Karpas-422 (cell line): Measurements from ENCODE around the gene CDC14B. TPM values are rescaled to one million over a fixed set of nuclear protein-coding genes. Genes with fewer than 3 reads are reported as not detected.
"Not testable (repeated sequence)": the region's sequence is repeated elsewhere in the genome, so short reads cannot be mapped to it uniquely, and the experiment has no call there.

Source experiments
- DNase-seq: peaks from one replicate; pipeline ENCODE4 v3.0.0-alpha.2; 2015
- H2AFZ ChIP-seq: fragments of 200-600 bp; sonication (generic); 2 replicates; pipeline ENCODE4 v1.6.1; 2014; ENCODE audit warnings: antibody characterized with exemption, low read length, mixed read lengths
- H3K27ac ChIP-seq: fragments of 200-600 bp; sonication (generic); 2 replicates; pipeline ENCODE4 v1.5.1; 2014; ENCODE audit warnings: mild to moderate bottlenecking, low read length, moderate library complexity
- H3K27me3 ChIP-seq: fragments of 200-600 bp; sonication (generic); 2 replicates; pipeline ENCODE4 v1.6.1; 2014; ENCODE audit warnings: low read length, mixed read lengths
- H3K36me3 ChIP-seq: fragments of 200-600 bp; sonication (generic); 2 replicates; pipeline ENCODE4 v1.6.1; 2014; ENCODE audit warnings: low read length, mixed read lengths; ENCODE audit not compliant: insufficient read depth
- H3K4me1 ChIP-seq: fragments of 200-600 bp; sonication (generic); 2 replicates; pipeline ENCODE4 v1.6.1; 2014; ENCODE audit warnings: mild to moderate bottlenecking, low read length, mixed read lengths
- H3K4me2 ChIP-seq: fragments of 200-600 bp; sonication (generic); 2 replicates; pipeline ENCODE4 v1.6.1; 2014; ENCODE audit warnings: low read length, low read depth, mild to moderate bottlenecking; ENCODE audit not compliant: poor library complexity, severe bottlenecking
- H3K4me3 ChIP-seq: fragments of 200-600 bp; sonication (generic); 2 replicates; pipeline ENCODE4 v1.5.1; 2014; ENCODE audit warnings: mild to moderate bottlenecking, antibody characterized with exemption, low read length, mixed read lengths
- H3K79me2 ChIP-seq: fragments of 200-600 bp; sonication (generic); 2 replicates; pipeline ENCODE4 v1.6.1; 2014; ENCODE audit warnings: mild to moderate bottlenecking, low read length, mixed read lengths
- H3K9ac ChIP-seq: fragments of 200-600 bp; sonication (generic); 2 replicates; pipeline ENCODE4 v1.6.0; 2014; ENCODE audit warnings: low read length
- H3K9me2 ChIP-seq: fragments of 200-600 bp; sonication (generic), shearing (Covaris generic); replicated peaks from 2 replicates; pipeline ENCODE4 v1.6.0; 2014; ENCODE audit warnings: mild to moderate bottlenecking, low read length, moderate library complexity; ENCODE audit not compliant: insufficient read depth
- H3K9me3 ChIP-seq: fragments of 300-700, 200-600 bp; sonication (generic); 2 replicates; pipeline ENCODE4 v1.6.1; 2014; ENCODE audit warnings: low read length, mixed read lengths
- H4K20me1 ChIP-seq: fragments of 200-600 bp; sonication (generic); 2 replicates; pipeline ENCODE4 v1.6.1; 2014; ENCODE audit warnings: mild to moderate bottlenecking, antibody characterized with exemption, low read length, low read depth; ENCODE audit not compliant: insufficient read depth
- total RNA-seq: library from RNA; depleted of rRNA; stranded (reverse); fragments of >200 nt; shearing (Covaris generic); gene quantifications from 2 replicates; pipeline ENCODE4 v1.2.3, GENCODE V29; 2014; ENCODE audit warnings: low replicate concordance

CDC14B gene
- total RNA-seq, 1 experiment from 2014 or later, result 1.3 TPM

DNA sequence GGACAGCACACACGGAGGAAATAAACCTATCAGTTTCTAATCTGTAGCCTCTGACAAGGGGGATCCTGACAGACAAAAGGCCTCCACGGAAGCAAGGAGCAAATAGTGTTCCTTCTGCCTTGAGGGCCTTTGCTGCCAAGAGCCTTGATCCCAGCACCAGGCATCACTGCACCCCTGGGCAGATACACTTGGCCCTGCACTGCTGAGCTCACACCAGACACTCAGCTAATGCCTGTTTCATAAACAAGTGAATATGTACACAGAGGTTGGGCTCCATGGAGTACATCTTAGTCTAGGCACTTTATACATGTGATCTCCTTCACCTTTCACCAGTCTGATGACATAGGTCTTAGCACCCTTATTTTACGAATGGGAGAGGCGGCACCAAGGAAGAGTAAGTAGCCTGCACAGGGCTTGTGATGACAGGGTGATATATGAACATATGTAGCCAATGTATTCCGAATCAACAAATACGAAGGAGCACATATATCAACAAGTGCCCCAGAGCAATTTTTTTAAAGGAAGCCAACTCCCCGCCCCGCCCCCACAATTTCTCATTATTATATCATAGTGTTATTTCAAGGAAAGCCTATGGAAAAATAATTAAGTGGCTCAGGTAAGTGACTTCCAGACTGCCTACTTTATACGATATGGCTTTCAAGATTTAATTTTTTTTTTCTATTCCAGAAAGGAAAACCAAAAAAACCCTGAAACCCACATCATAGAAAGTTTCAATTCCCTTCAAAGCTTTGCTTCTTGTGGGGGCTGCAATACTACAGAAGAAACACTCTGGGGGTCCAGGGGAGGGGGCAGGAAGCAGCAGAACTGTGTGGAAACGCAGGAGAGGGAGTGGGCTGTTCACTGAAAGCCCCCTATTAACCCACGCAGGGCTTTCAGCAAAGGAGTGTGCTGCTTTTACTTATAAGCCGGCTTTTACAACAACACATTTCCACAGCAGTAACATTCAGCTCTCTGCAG, 32.0 kb downstream of the CDC14B start:
- H2AFZ ChIP-seq, result no peak overlapping the region
- H3K9me2 ChIP-seq, result no peaks in the 10 kb centered on the region
- H3K27ac ChIP-seq, result no peak overlapping the region
- no peaks in the 10 kb centered on the region for H3K79me2 ChIP-seq
- H3K36me3 ChIP-seq, result no peaks in the 10 kb centered on the region
- no peak overlapping the region for H3K4me3 ChIP-seq
- H3K27me3 ChIP-seq, result no peaks in the 10 kb centered on the region
- H3K4me2 ChIP-seq, result no peak overlapping the region
- no peaks in the 10 kb centered on the region for H3K9me3 ChIP-seq
- no peak for DNase-seq
- H3K4me1 ChIP-seq, result no peaks in the 10 kb centered on the region
- no peaks in the 10 kb centered on the region for H4K20me1 ChIP-seq
- H3K9ac ChIP-seq, result no peak overlapping the region

DNA sequence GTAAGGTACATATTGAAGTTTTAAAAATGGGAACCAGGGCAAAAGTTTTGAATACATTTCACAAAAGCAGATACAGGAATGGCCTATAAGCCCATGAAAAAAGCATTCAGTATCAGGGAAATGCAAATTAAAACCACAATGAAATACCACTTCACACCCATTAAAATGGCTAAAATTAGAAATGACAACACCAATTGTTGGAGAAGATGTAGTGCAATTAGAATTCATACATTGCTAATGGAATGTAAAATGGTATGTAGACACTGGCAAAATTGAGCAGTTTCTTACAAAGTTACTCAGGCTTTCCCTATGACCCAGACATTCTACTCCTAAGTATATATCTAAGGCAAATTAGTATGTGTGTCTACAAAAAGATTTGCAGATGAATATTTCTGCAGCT, 34.2 kb downstream of the CDC14B start:
- H3K9me2 ChIP-seq, result no peaks in the 10 kb centered on the region
- DNase-seq, result no peak
- H3K9ac ChIP-seq, result no peak overlapping the region
- no peak overlapping the region for H3K4me3 ChIP-seq
- H3K79me2 ChIP-seq, result no peaks in the 10 kb centered on the region
- no peaks in the 10 kb centered on the region for H3K36me3 ChIP-seq
- no peaks in the 10 kb centered on the region for H3K9me3 ChIP-seq
- no peaks in the 10 kb centered on the region for H4K20me1 ChIP-seq
- H3K4me1 ChIP-seq, result no peaks in the 10 kb centered on the region
- H3K27me3 ChIP-seq, result no peaks in the 10 kb centered on the region
- no peak overlapping the region for H3K4me2 ChIP-seq
- H3K27ac ChIP-seq, result no peak overlapping the region
- no peak overlapping the region for H2AFZ ChIP-seq

DNA sequence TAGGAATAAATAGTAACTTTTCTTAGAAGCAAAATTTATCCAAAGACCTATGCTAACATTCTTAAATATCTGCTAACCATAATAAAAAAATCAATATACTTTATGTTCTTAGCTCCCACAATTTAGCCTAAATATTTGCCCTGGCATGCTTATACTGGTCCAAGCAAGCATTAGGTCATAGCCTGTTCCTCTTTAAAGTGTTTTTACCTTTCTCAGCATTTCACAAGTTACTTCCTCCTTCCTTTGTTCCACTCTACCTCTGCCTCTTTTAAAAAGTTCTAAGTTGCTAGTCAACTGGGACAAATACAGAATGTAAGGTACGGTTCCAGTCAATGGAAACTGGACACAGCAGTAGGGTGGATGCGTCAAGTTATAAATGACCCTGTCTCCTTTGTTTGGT, 37.4 kb downstream of the CDC14B start:
- not testable (repeated sequence) for H3K4me2 ChIP-seq, H3K36me3 ChIP-seq, H3K9me2 ChIP-seq, H4K20me1 ChIP-seq, H3K27ac ChIP-seq, H3K27me3 ChIP-seq, H3K9me3 ChIP-seq, H3K9ac ChIP-seq, DNase-seq, H3K4me3 ChIP-seq, H3K79me2 ChIP-seq, H3K4me1 ChIP-seq, H2AFZ ChIP-seq

DNA sequence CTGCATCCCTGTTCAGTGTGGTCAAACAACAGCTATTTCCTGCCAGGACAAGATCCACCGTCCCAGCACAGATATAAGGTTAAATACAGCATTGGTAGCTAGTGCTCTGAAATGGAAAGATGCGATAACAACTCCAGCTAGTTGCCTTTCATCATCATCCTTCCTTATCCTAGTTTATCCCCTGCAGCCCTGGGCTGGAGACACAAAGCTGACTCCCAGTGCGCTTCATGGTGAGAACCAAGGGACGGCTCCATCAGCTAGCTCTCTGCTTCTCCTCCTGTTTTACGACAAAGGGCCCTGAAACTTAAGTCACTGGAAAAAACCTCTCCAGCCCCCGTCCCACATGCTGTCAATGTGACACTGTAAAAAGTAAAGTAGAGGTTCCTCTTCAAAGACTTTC, 37.9 kb downstream of the CDC14B start:
- H3K9me3 ChIP-seq, result no peaks in the 10 kb centered on the region
- H3K9ac ChIP-seq, result no peak overlapping the region
- no peaks in the 10 kb centered on the region for H3K79me2 ChIP-seq
- H3K4me1 ChIP-seq, result no peaks in the 10 kb centered on the region
- H3K4me2 ChIP-seq, result no peak overlapping the region
- no peak overlapping the region for H3K4me3 ChIP-seq
- H2AFZ ChIP-seq, result no peak overlapping the region
- no peaks in the 10 kb centered on the region for H3K36me3 ChIP-seq
- no peaks in the 10 kb centered on the region for H4K20me1 ChIP-seq
- H3K9me2 ChIP-seq, result no peaks in the 10 kb centered on the region
- no peak for DNase-seq
- no peak overlapping the region for H3K27ac ChIP-seq
- H3K27me3 ChIP-seq, result no peaks in the 10 kb centered on the region

DNA sequence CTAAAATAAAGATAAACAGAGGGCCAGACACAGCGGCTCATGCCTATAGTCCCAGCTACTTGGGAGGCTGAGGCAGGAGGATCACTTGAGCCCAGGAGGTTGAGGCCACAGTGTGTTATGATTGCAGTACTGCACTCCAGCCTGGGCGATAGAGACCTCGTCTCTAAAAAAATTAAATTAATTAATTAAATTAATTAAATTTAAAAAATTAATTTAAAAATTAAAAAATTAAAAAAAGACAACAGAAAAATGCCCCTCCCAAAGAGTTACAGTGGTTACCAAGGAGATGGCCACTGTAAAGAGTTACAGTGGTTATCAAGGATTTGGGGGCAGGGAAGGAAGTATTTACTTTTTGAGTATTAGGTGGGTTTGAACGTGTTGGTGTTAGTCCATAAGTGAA, 38.3 kb downstream of the CDC14B start:
- no peaks in the 10 kb centered on the region for H4K20me1 ChIP-seq
- DNase-seq, result no peak
- H3K79me2 ChIP-seq, result no peaks in the 10 kb centered on the region
- no peaks in the 10 kb centered on the region for H3K9me2 ChIP-seq
- H3K27me3 ChIP-seq, result no peaks in the 10 kb centered on the region
- no peak overlapping the region for H3K4me3 ChIP-seq
- H3K9me3 ChIP-seq, result no peaks in the 10 kb centered on the region
- H3K4me1 ChIP-seq, result no peaks in the 10 kb centered on the region
- H2AFZ ChIP-seq, result no peak overlapping the region
- no peak overlapping the region for H3K9ac ChIP-seq
- H3K36me3 ChIP-seq, result no peaks in the 10 kb centered on the region
- no peak overlapping the region for H3K27ac ChIP-seq
- H3K4me2 ChIP-seq, result no peak overlapping the region

DNA sequence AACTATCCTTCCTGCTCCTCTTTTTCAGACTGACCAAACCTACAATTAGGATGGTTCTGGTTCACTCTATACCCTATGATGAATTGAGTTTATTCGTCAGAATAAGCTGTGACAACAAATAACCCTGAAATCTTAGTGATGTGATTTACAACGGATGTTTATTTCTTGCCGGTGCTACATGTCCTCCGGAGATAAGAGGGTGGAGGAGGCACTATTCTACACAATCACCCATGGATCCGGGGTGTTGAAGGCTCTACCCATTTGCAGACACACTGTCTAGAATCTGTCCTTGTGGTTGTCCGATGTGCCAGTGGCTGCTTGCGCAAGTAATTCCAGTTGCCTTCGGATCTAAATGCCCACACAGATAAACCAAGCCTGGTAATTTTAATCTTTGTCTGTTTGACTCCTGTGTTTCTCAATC, 44.7 kb downstream of the CDC14B start:
- no peak for DNase-seq
- Histone ChIP-seq H3K4me1 (no peaks in the 10 kb centered on the region), H3K9ac (no peak overlapping the region), H4K20me1 (no peaks in the 10 kb centered on the region), H3K27ac (no peak overlapping the region), H3K9me2 (no peaks in the 10 kb centered on the region), H3K9me3 (no peaks in the 10 kb centered on the region), H3K79me2 (no peaks in the 10 kb centered on the region), H3K4me3 (no peak overlapping the region), H2AFZ (no peak overlapping the region), H3K27me3 (no peaks in the 10 kb centered on the region), H3K36me3 (no peaks in the 10 kb centered on the region), H3K4me2 (no peak overlapping the region)

DNA sequence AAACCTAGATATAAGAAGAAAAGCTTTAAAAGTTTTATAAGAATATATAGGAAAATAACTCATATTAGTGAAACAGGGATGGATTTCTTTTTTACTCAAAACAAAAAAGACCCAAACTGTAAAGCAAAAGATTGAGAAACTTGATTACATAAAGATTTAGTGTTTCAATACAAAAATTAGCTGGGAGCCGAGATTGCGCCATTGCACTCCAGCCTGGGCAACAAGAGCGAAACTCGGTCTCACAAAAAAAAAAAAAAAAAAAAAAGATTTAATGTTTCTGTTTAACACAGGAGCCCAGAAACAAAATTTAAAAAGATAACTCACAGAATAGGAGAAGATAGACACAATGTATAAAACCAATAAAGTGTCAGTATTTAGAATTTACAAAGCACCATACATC, 45.2 kb downstream of the CDC14B start:
- H3K27me3 ChIP-seq, result no peaks in the 10 kb centered on the region
- no peak overlapping the region for H3K9ac ChIP-seq
- H3K27ac ChIP-seq, result no peak overlapping the region
- no peaks in the 10 kb centered on the region for H3K9me3 ChIP-seq
- H3K36me3 ChIP-seq, result no peaks in the 10 kb centered on the region
- no peak overlapping the region for H3K4me3 ChIP-seq
- no peaks in the 10 kb centered on the region for H3K9me2 ChIP-seq
- no peak for DNase-seq
- no peaks in the 10 kb centered on the region for H3K79me2 ChIP-seq
- no peaks in the 10 kb centered on the region for H4K20me1 ChIP-seq
- no peak overlapping the region for H3K4me2 ChIP-seq
- H2AFZ ChIP-seq, result no peak overlapping the region
- H3K4me1 ChIP-seq, result no peaks in the 10 kb centered on the region

DNA sequence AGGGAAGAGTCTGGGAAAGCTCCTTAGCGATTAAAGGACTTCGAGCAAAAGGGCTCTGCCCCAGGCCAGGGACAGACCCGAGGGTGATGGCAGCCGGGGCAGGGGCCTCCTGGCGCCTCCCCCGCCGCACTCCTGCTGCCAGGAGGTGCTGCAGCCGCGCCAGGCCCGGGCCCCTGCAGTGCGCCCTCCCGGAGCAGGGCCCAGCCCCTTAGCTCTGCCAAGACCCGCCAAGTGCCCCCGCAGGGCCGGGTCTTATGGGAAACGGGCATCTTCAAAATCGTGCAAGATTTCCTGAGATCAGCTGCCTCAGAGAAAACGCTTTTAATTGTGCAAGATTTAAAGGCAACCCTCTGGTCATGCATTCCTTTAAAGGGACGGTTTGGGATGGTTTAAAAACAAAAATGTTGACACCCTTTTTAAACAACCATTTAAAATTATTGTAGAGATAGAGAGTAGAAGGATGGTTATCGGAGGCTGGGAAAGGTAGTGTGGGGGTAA, 52.4 kb downstream of the CDC14B start:
- no peaks in the 10 kb centered on the region for H3K9me2 ChIP-seq
- no peaks in the 10 kb centered on the region for H3K36me3 ChIP-seq
- H3K4me1 ChIP-seq, result peaks cover 13% of the 10 kb centered on the region
- peak overlapping the region; percentile 91 for H3K4me2 ChIP-seq
- no peaks in the 10 kb centered on the region for H4K20me1 ChIP-seq
- H2AFZ ChIP-seq, result peak overlapping the region; percentile 97
- H3K27me3 ChIP-seq, result no peaks in the 10 kb centered on the region
- no peaks in the 10 kb centered on the region for H3K79me2 ChIP-seq
- H3K4me3 ChIP-seq, result peak overlapping the region; percentile 73
- peak; percentile 50 for DNase-seq
- peak overlapping the region; percentile 81 for H3K9ac ChIP-seq
- no peak overlapping the region for H3K27ac ChIP-seq
- no peaks in the 10 kb centered on the region for H3K9me3 ChIP-seq
